ENCODE measurements around the gene STAT1. TPM values are rescaled to one million over a fixed set of nuclear protein-coding genes. Genes with fewer than 3 reads are reported as not detected.

Gene STAT1
- total RNA-seq, 1 experiment from 2014 or later: 76.5 TPM

- Histone ChIP-seq H3K4me1 (ENCODE audit: insufficient read depth, low read length, poor library complexity, severe bottlenecking) (no peaks in the 10 kb centered on the region), H3K27ac (ENCODE audit: low read depth, low read length, poor library complexity, severe bottlenecking) (no peak overlapping the region), H3K36me3 (ENCODE audit: insufficient read depth, low read length, poor library complexity, severe bottlenecking) (no peaks in the 10 kb centered on the region), H3K9me3 (ENCODE audit: low read depth, low read length, poor library complexity, severe bottlenecking) (no peaks in the 10 kb centered on the region), H3K27me3 (replicated peaks; ENCODE audit: insufficient read depth, low read depth, low read length, poor library complexity) (no peaks in the 10 kb centered on the region), H3K4me3 (ENCODE audit: low read depth, low read length, poor library complexity, severe bottlenecking) (no peak overlapping the region)
- no TSS peak for BruUV-seq (replicated peaks)
- ChIA-PET POLR2A (ENCODE audit: low non-redundant PET) (no interaction called here), CTCF (no interaction called here)
- peak; percentile 64 for DNase-seq (ENCODE audit: low spot score)
- intact Hi-C loops (cut with micrococcal nuclease; ENCODE audit: unreplicated experiment): loop anchor here (1.0 to 2.0 kb wide), 2 partner anchors 34 to 249 kb away; no protein-coding TSS in a partner anchor
- TF ChIP-seq, protein P1, sequence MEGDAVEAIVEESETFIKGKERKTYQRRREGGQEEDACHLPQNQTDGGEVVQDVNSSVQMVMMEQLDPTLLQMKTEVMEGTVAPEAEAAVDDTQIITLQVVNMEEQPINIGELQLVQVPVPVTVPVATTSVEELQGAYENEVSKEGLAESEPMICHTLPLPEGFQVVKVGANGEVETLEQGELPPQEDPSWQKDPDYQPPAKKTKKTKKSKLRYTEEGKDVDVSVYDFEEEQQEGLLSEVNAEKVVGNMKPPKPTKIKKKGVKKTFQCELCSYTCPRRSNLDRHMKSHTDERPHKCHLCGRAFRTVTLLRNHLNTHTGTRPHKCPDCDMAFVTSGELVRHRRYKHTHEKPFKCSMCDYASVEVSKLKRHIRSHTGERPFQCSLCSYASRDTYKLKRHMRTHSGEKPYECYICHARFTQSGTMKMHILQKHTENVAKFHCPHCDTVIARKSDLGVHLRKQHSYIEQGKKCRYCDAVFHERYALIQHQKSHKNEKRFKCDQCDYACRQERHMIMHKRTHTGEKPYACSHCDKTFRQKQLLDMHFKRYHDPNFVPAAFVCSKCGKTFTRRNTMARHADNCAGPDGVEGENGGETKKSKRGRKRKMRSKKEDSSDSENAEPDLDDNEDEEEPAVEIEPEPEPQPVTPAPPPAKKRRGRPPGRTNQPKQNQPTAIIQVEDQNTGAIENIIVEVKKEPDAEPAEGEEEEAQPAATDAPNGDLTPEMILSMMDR (conservative IDR thresholded peaks at IDR 0.05; ENCODE audit: low read depth, low read length): peak; percentile 75
- no peak for TF ChIP-seq EZH2 (IDR thresholded peaks at IDR 0.05; ENCODE audit: borderline replicate concordance, low read depth, low read length, poor library complexity, severe bottlenecking)
Observed at GRCh38 chr2:191030521-191031154, 16.7 kb upstream of the STAT1 start.

DNA sequence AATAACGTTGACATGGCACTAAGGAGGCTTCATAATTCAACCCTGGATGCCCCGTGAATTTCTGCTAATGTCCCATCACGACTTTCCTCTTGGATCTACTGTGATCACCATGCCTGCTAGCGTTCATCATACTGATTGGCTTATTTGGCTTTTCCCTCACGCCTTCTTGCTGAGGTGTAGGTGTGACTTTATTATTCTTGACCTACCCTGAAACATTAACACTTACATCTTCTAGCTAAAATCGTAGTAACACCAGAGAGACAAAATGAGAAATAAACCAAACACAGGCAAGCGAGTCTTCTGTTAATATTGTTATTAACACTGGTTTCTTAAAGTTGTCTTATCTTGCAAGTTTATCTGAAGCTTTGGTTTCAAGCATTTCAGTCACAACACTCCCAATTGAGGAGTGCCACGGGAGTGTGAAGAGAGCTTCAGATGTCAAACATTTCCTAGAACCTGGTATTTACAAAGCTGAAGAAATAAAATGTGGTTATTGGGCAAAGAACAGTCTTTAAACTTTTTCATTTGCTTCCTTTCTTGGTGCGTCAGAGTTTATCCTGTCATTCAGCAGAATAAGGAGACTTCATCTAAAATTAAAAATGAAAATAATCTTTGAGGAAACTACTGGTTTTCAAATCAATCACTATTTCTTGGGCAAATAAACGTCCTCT lies 15.4 kb upstream of the STAT1 start:
- DNase-seq (ENCODE audit: low spot score): no peak
- intact Hi-C loops (cut with micrococcal nuclease; ENCODE audit: unreplicated experiment): no loop called here
- Histone ChIP-seq H3K4me3 (ENCODE audit: low read depth, low read length, poor library complexity, severe bottlenecking) (no peak overlapping the region), H3K27ac (ENCODE audit: low read depth, low read length, poor library complexity, severe bottlenecking) (no peak overlapping the region), H3K9me3 (ENCODE audit: low read depth, low read length, poor library complexity, severe bottlenecking) (no peaks in the 10 kb centered on the region), H3K36me3 (ENCODE audit: insufficient read depth, low read length, poor library complexity, severe bottlenecking) (no peaks in the 10 kb centered on the region), H3K27me3 (replicated peaks; ENCODE audit: insufficient read depth, low read depth, low read length, poor library complexity) (no peaks in the 10 kb centered on the region), H3K4me1 (ENCODE audit: insufficient read depth, low read length, poor library complexity, severe bottlenecking) (no peaks in the 10 kb centered on the region)
- POLR2A ChIA-PET (ENCODE audit: low non-redundant PET): no interaction called here
- no TSS peak for BruUV-seq (replicated peaks)
- TF ChIP-seq, protein P1 (conservative IDR thresholded peaks at IDR 0.05; ENCODE audit: low read depth, low read length): no peak
- no peak for TF ChIP-seq EZH2 (IDR thresholded peaks at IDR 0.05; ENCODE audit: borderline replicate concordance, low read depth, low read length, poor library complexity, severe bottlenecking)
- CTCF ChIA-PET: no interaction called here

DNA sequence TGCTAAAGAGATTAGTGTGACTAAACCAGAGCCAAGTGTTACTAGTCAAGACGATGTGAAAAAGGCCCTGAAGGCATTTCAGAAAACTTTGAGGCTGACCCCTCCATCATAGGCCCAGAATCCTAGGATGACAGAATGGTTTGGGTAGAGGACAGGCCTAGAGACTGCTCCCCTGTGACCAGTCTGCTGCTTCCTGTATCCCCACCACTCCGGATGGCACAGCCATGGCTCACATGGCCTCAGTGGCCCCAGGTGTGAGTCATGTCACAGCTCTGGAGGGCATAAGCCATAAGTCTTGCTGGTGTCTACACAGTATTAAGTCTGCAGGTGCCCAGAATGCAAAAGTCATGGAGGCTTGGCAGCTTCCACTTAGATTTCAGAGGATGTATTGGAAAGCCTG lies 12.4 kb upstream of the STAT1 start:
- H3K27me3 ChIP-seq (replicated peaks; ENCODE audit: insufficient read depth, low read depth, low read length, poor library complexity): no peaks in the 10 kb centered on the region
- CTCF ChIA-PET: no interaction called here
- no peak overlapping the region for H3K27ac ChIP-seq (ENCODE audit: low read depth, low read length, poor library complexity, severe bottlenecking)
- no peaks in the 10 kb centered on the region for H3K9me3 ChIP-seq (ENCODE audit: low read depth, low read length, poor library complexity, severe bottlenecking)
- no peak overlapping the region for H3K4me3 ChIP-seq (ENCODE audit: low read depth, low read length, poor library complexity, severe bottlenecking)
- BruUV-seq (replicated peaks): no TSS peak
- intact Hi-C loops (cut with micrococcal nuclease; ENCODE audit: unreplicated experiment): no loop called here
- no peaks in the 10 kb centered on the region for H3K36me3 ChIP-seq (ENCODE audit: insufficient read depth, low read length, poor library complexity, severe bottlenecking)
- POLR2A ChIA-PET (ENCODE audit: low non-redundant PET): no interaction called here
- H3K4me1 ChIP-seq (ENCODE audit: insufficient read depth, low read length, poor library complexity, severe bottlenecking): no peaks in the 10 kb centered on the region
- no peak for DNase-seq (ENCODE audit: low spot score)
- TF ChIP-seq, protein P1 (conservative IDR thresholded peaks at IDR 0.05; ENCODE audit: low read depth, low read length): no peak
- TF ChIP-seq EZH2 (IDR thresholded peaks at IDR 0.05; ENCODE audit: borderline replicate concordance, low read depth, low read length, poor library complexity, severe bottlenecking): no peak
